Adrenal gland (tissue), 5 donors: ENCODE results near the gene RASGRP4.

Experiments
- CTCF ChIP-seq, 6 experiments: fragments of 450-650 bp in 4 of 6; fragments of 200-600 bp in 2 of 6; sonication (generic) in 1 of 6; IDR thresholded peaks; 1 replicate in 5 of 6; 2 replicates in 1 of 6; pipeline versions ENCODE4 v1.5.1 to v1.8.0; 2016 to 2021; ENCODE audit warnings: antibody characterized with exemption in 6 of 6, mild to moderate bottlenecking in 2 of 6, moderate library complexity in 1 of 6
- POLR2A ChIP-seq, 2 donors: fragments of 450-650 bp; IDR thresholded peaks; one replicate each; pipeline ENCODE4 v1.6.1; 2017; ENCODE audit warnings: antibody characterized with exemption in 2 of 2, mild to moderate bottlenecking in 2 of 2, moderate library complexity in 1 of 2
- donor health status: DM: no; HTN: no; CAD: no.

GRCh38 chr19:38434549-38435051 lies 8.6 kb upstream of the RASGRP4 start:
- no peak for TF ChIP-seq CTCF (IDR thresholded peaks at IDR 0.05)
- TF ChIP-seq POLR2A (IDR thresholded peaks at IDR 0.05), result no peak
